HG02884 (cell line): ENCODE measurements around the gene SREK1.
"Not testable (repeated sequence)": the region's sequence is repeated elsewhere in the genome, so short reads cannot be mapped to it uniquely, and the experiment has no call there.

Experiments used
- ATAC-seq: cut with Tn5 transposase; IDR thresholded peaks from one replicate; pipeline ENCODE4 v1.9.1; 2021; ENCODE audit warnings: mild to moderate bottlenecking, moderate library complexity; ENCODE audit not compliant: unreplicated experiment

Gene SREK1

GRCh38 chr5:66213533-66213932 is 69.4 kb downstream of the SREK1 start:
- no peak for ATAC-seq

GRCh38 chr5:66222455-66222854 is 78.4 kb downstream of the SREK1 start:
- ATAC-seq: no peak

GRCh38 chr5:66222896-66223295 is 78.8 kb downstream of the SREK1 start:
- ATAC-seq: not testable (repeated sequence)

GRCh38 chr5:66223637-66224036 is 79.5 kb downstream of the SREK1 start:
- ATAC-seq: no peak

GRCh38 chr5:66224274-66224673 is 80.2 kb downstream of the SREK1 start:
- ATAC-seq: no peak

GRCh38 chr5:66224773-66225553 is 80.9 kb downstream of the SREK1 start:
- ATAC-seq: no peak

- ATAC-seq: no peak
These were observed 86.5 kb downstream of the SREK1 start for GRCh38 chr5:66230551-66230950.

- ATAC-seq: no peak
These were observed 87.4 kb downstream of the SREK1 start for GRCh38 chr5:66231508-66231907.

GRCh38 chr5:66232275-66232674 is 88.2 kb downstream of the SREK1 start:
- ATAC-seq: no peak

- no peak for ATAC-seq
These were observed 88.8 kb downstream of the SREK1 start for GRCh38 chr5:66232706-66233445.
